HCT116 (cell line): ENCODE data around the gene FLNA. TPM values are rescaled to one million over a fixed set of nuclear protein-coding genes. Genes with fewer than 3 reads are reported as not detected.

Experiments used
- ATAC-seq: fragments of 200-7000 bp; cut with Tn5 transposase; 2 replicates; pipeline ENCODE4 v1.9.1; 2020; ENCODE audit warnings: mild to moderate bottlenecking, moderate library complexity
- BruUV-seq: library from RNA; stranded (reverse); fragments of 400-500 nt; replicated peaks from 2 replicates; lab custom pipeline; 2021; lab: Mats Ljungman, UMichigan
- CTCF ChIA-PET: fragments of 300-600 bp; sonication (Branson Sonifier 250); formaldehyde crosslinking; loops from one replicate; lab custom pipeline; 2021; ENCODE audit warnings: antibody characterized with exemption; lab: Charles Lee
- POLR2A ChIA-PET: fragments of 300-600, 350-600 bp; sonication (Branson Sonifier 250); formaldehyde crosslinking; loops from one replicate; lab custom pipeline; 2021; ENCODE audit warnings: antibody characterized with exemption; lab: Charles Lee
- RAD21 ChIA-PET, 2 experiments: fragments of 300-600 bp; sonication (Branson Sonifier 250); formaldehyde crosslinking; loops; one replicate each; lab custom pipeline; 2023; ENCODE audit warnings: low total read pairs in 2 of 2; ENCODE audit not compliant: uncharacterized antibody in 2 of 2, unreplicated experiment in 2 of 2, low non-redundant PET in 1 of 2; lab: Charles Lee
- DNase-seq: peaks from one replicate; pipeline ENCODE4 v3.0.0-alpha.2; 2010; ENCODE audit warnings: low read depth, low spot score
- H2AFZ ChIP-seq: fragments of 200-600 bp; shearing (Covaris generic), sonication (generic); 2 replicates; pipeline ENCODE4 v1.6.1; 2017; ENCODE audit warnings: low read depth, mixed run types, mixed read lengths, antibody characterized with exemption, low read length; ENCODE audit not compliant: poor library complexity, severe bottlenecking
- H3K27ac ChIP-seq: 2 replicates; pipeline ENCODE4 v1.5.1; 2012; ENCODE audit warnings: low read depth, low read length
- H3K27me3 ChIP-seq: fragments of 200-600 bp; sonication (generic); 2 replicates; pipeline ENCODE4 v1.6.1; 2016; ENCODE audit warnings: mixed run types, low read length, mixed read lengths; ENCODE audit not compliant: insufficient read depth
- H3K36me3 ChIP-seq, 2 experiments: fragments of 200-500 bp in 1 of 2; fragments of 200-600 bp in 1 of 2; sonication (Bioruptor generic) in 1 of 2; sonication (generic) in 1 of 2; 2 replicates each; pipeline versions ENCODE4 v1.5.1 to v1.6.1; 2014 to 2016; ENCODE audit warnings: low read length in 2 of 2, inconsistent platforms in 1 of 2, mixed read lengths in 1 of 2, mixed run types in 1 of 2; ENCODE audit not compliant: insufficient read depth in 2 of 2, control insufficient read depth in 1 of 2
- H3K4me1 ChIP-seq, 2 experiments: fragments of 200-600 bp in 1 of 2; sonication (generic) in 1 of 2; 2 replicates each; pipeline versions ENCODE4 v1.5.1 to v1.6.1; 2012 to 2017; ENCODE audit warnings: low read length in 2 of 2, inconsistent platforms in 1 of 2, mild to moderate bottlenecking in 1 of 2, mixed read lengths in 1 of 2, mixed run types in 1 of 2, moderate library complexity in 1 of 2; ENCODE audit not compliant: insufficient read depth in 2 of 2, control insufficient read depth in 1 of 2
- H3K4me2 ChIP-seq: fragments of 200-600 bp; sonication (generic); 2 replicates; pipeline ENCODE4 v1.6.1; 2017; ENCODE audit warnings: mixed run types, low read length, mixed read lengths
- H3K4me3 ChIP-seq, 2 experiments: fragments of 200-600 bp in 1 of 2; sonication (generic) in 1 of 2; replicated peaks in 1 of 2; 2 replicates each; pipeline ENCODE4 v1.5.1; 2011 to 2016; ENCODE audit warnings: low read length in 2 of 2, control low read depth in 1 of 2, low read depth in 1 of 2, mild to moderate bottlenecking in 1 of 2, mixed read lengths in 1 of 2, mixed run types in 1 of 2
- H3K79me2 ChIP-seq: fragments of 200-600 bp; sonication (generic); 2 replicates; pipeline ENCODE4 v1.6.1; 2017; ENCODE audit warnings: mild to moderate bottlenecking, mixed run types, low read length, moderate library complexity, mixed read lengths; ENCODE audit not compliant: insufficient read depth
- H3K9ac ChIP-seq: fragments of 200-600 bp; sonication (generic); 2 replicates; pipeline ENCODE4 v1.6.1; 2016; ENCODE audit warnings: low read length, mixed read lengths
- H3K9me2 ChIP-seq: fragments of 200-600 bp; sonication (generic), shearing (Covaris generic); 2 replicates; pipeline ENCODE4 v1.6.1; 2017; ENCODE audit warnings: mixed run types, mild to moderate bottlenecking, moderate library complexity; ENCODE audit not compliant: insufficient read depth
- H3K9me3 ChIP-seq, 2 experiments: fragments of 200-500 bp in 1 of 2; fragments of 200-600 bp in 1 of 2; sonication (Bioruptor generic) in 1 of 2; sonication (generic) in 1 of 2; 2 replicates each; pipeline ENCODE4 v1.6.1; 2014 to 2017; ENCODE audit warnings: low read length in 2 of 2, mixed read lengths in 2 of 2, inconsistent platforms in 1 of 2, low read depth in 1 of 2, mild to moderate bottlenecking in 1 of 2, mixed run types in 1 of 2, moderate library complexity in 1 of 2; ENCODE audit not compliant: control insufficient read depth in 1 of 2, insufficient read depth in 1 of 2
- H4K20me1 ChIP-seq: fragments of 200-600 bp; sonication (generic), shearing (Covaris generic); 2 replicates; pipeline ENCODE4 v1.6.1; 2017; ENCODE audit warnings: mixed run types, mild to moderate bottlenecking, moderate library complexity; ENCODE audit not compliant: insufficient read depth
- CBX3 ChIP-seq: IDR thresholded peaks from 2 replicates; pipeline ENCODE4 v1.6.1; 2012; ENCODE audit warnings: low read depth
- EGR1 ChIP-seq: IDR thresholded peaks from 2 replicates; pipeline ENCODE4 v1.6.1; 2012; ENCODE audit warnings: low read depth
- ELF1 ChIP-seq: IDR thresholded peaks from 2 replicates; pipeline ENCODE4 v1.6.1; 2012; ENCODE audit warnings: low read depth, borderline replicate concordance
- YY1 ChIP-seq: IDR thresholded peaks from 2 replicates; pipeline ENCODE4 v1.6.1; 2011; ENCODE audit warnings: low read length, low read depth, moderate library complexity, mild to moderate bottlenecking; ENCODE audit not compliant: insufficient replicate concordance; ENCODE audit errors: extremely low read depth
- ZFX ChIP-seq: fragments of 450-650 bp; IDR thresholded peaks from 2 replicates; pipeline ENCODE4 v1.6.1; 2017
- intact Hi-C: fragments of 100-400 bp; cut with micrococcal nuclease; formaldehyde crosslinking; loops from 2 replicates; pipeline ENCODE4 v1.10.0; 2022
- total RNA-seq: library from RNA; stranded (reverse); gene quantifications from one replicate; pipeline ENCODE4 v1.2.1, GENCODE V29; 2021; ENCODE audit not compliant: unreplicated experiment
- TF ChIP-seq, protein P1 (sequence below): IDR thresholded peaks from 2 replicates; pipeline ENCODE4 v1.6.1; 2012; ENCODE audit warnings: low read depth

The FLNA gene
- total RNA-seq, 1 experiment from 2014 or later: 546 TPM

DNA sequence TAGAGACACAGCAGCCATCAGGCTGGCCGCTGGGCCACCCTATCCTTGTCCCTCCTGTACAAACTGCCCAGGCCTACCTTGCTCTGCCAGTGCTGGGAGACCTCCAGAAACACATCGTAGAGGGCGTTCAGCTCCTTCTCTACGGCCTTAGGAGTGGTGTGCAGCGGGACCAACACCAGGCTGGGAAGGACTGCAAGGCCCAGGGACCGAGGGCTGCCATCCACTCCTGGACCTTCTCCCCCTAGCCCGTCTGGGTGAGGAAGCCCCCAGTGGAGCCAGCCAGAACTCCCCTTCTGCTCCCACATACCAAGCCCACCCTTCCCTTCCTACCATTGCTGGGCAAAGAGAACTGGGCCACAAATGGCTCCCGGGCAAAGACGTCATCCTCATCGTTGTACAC is 28.8 kb upstream of the FLNA start:
- POLR2A ChIA-PET: no interaction called here
- Histone ChIP-seq H3K4me3 (no peak overlapping the region), H3K9me3 (no peaks in the 10 kb centered on the region), H3K9me2 (no peaks in the 10 kb centered on the region), H3K9ac (no peak overlapping the region), H3K4me2 (no peak overlapping the region), H3K79me2 (peaks cover 19% of the 10 kb centered on the region), H3K27me3 (no peaks in the 10 kb centered on the region), H3K36me3 (peaks cover 0 to 27% of the 10 kb centered on the region in 2 experiments; a peak in 1 of 4 replicates), H4K20me1 (no peaks in the 10 kb centered on the region), H3K4me1 (peaks cover 0 to 19% of the 10 kb centered on the region in 2 experiments; a peak in 2 of 4 replicates), H2AFZ (no peak overlapping the region), H3K27ac (no peak overlapping the region)
- ATAC-seq (no peak), DNase-seq (no peak)
- no TSS peak for BruUV-seq
- TF ChIP-seq, protein P1, sequence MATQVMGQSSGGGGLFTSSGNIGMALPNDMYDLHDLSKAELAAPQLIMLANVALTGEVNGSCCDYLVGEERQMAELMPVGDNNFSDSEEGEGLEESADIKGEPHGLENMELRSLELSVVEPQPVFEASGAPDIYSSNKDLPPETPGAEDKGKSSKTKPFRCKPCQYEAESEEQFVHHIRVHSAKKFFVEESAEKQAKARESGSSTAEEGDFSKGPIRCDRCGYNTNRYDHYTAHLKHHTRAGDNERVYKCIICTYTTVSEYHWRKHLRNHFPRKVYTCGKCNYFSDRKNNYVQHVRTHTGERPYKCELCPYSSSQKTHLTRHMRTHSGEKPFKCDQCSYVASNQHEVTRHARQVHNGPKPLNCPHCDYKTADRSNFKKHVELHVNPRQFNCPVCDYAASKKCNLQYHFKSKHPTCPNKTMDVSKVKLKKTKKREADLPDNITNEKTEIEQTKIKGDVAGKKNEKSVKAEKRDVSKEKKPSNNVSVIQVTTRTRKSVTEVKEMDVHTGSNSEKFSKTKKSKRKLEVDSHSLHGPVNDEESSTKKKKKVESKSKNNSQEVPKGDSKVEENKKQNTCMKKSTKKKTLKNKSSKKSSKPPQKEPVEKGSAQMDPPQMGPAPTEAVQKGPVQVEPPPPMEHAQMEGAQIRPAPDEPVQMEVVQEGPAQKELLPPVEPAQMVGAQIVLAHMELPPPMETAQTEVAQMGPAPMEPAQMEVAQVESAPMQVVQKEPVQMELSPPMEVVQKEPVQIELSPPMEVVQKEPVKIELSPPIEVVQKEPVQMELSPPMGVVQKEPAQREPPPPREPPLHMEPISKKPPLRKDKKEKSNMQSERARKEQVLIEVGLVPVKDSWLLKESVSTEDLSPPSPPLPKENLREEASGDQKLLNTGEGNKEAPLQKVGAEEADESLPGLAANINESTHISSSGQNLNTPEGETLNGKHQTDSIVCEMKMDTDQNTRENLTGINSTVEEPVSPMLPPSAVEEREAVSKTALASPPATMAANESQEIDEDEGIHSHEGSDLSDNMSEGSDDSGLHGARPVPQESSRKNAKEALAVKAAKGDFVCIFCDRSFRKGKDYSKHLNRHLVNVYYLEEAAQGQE: no peak
- intact Hi-C loops: no loop called here
- CTCF ChIA-PET: no interaction called here
- RAD21 ChIA-PET: no interaction called here

DNA sequence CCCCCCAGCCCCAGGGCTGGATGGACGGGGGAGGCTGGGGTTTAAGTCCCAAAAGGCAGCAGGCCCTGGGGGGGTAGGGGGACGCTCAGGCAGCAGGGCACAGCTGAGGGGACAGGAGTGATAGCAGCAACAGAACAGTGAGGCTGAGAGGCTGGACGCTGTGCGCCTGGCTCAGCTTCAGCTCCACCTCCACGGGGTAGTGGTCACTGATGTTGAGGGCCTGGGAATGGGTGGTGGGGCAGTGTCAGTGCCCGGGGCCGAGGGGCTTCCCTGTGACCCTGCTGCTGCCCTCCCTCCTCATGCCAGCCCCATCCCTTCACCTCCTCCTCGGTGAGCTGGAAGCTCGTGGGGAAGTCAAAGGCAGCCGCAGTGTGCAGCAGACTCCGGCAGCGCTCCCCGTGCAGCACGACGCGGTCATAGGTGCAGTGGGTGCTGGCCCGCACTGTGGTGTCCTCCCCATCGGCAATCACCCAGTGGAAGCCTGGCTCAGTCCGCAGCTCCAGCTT is 28.2 kb upstream of the FLNA start:
- Histone ChIP-seq H3K36me3 (peaks cover 0 to 27% of the 10 kb centered on the region in 2 experiments; a peak in 1 of 4 replicates), H4K20me1 (no peaks in the 10 kb centered on the region), H3K9me2 (no peaks in the 10 kb centered on the region), H3K9me3 (no peaks in the 10 kb centered on the region), H2AFZ (no peak overlapping the region), H3K9ac (no peak overlapping the region), H3K4me3 (no peak overlapping the region), H3K79me2 (peaks cover 19% of the 10 kb centered on the region), H3K4me2 (no peak overlapping the region), H3K27ac (no peak overlapping the region; the same call in 1 of the 2 replicates), H3K4me1 (peaks cover 0 to 19% of the 10 kb centered on the region in 2 experiments; a peak in 2 of 4 replicates), H3K27me3 (no peaks in the 10 kb centered on the region)
- no TSS peak for BruUV-seq
- POLR2A ChIA-PET: no interaction called here
- TF ChIP-seq ZFX (no peak), CBX3 (no peak), EGR1 (no peak), YY1 (no peak), ELF1 (no peak)
- TF ChIP-seq, protein P1: no peak
- RAD21 ChIA-PET: no interaction called here
- no peak for ATAC-seq
- CTCF ChIA-PET: no interaction called here
- intact Hi-C loops: no loop called here
- no peak for DNase-seq
